Stomach smooth muscle (tissue), 2 donors: Measurements from ENCODE around the gene DCC.

Experiments
- H3K27ac ChIP-seq: one replicate; pipeline ENCODE4 v1.7.0; 2013; ENCODE audit warnings: mild to moderate bottlenecking, low read length, inconsistent platforms
- H3K27me3 ChIP-seq, 2 donors: one replicate each; pipeline ENCODE4 v1.7.0; 2013; ENCODE audit warnings: low read length in 2 of 2; ENCODE audit not compliant: insufficient read depth in 2 of 2, control insufficient read depth in 1 of 2
- H3K36me3 ChIP-seq, 2 donors: one replicate each; pipeline ENCODE4 v1.7.0; 2013; ENCODE audit warnings: low read length in 2 of 2; ENCODE audit not compliant: control insufficient read depth in 2 of 2, insufficient read depth in 2 of 2
- H3K4me1 ChIP-seq: one replicate; pipeline ENCODE4 v1.7.0; 2013; ENCODE audit warnings: low read length; ENCODE audit not compliant: control insufficient read depth, insufficient read depth
- H3K4me3 ChIP-seq, 2 donors: one replicate each; pipeline ENCODE4 v1.7.0; 2013; ENCODE audit warnings: low read length in 2 of 2
- H3K9ac ChIP-seq, 2 donors: one replicate each; pipeline ENCODE4 v1.7.0; 2013; ENCODE audit warnings: low read length in 2 of 2, mild to moderate bottlenecking in 1 of 2
- H3K9me3 ChIP-seq, 2 donors: one replicate each; pipeline ENCODE4 v1.7.0; 2013; ENCODE audit warnings: low read length in 2 of 2; ENCODE audit not compliant: control insufficient read depth in 2 of 2
- donor health status: healthy.
- donor health status: Pancreatic carcinoma.

Gene DCC

DNA sequence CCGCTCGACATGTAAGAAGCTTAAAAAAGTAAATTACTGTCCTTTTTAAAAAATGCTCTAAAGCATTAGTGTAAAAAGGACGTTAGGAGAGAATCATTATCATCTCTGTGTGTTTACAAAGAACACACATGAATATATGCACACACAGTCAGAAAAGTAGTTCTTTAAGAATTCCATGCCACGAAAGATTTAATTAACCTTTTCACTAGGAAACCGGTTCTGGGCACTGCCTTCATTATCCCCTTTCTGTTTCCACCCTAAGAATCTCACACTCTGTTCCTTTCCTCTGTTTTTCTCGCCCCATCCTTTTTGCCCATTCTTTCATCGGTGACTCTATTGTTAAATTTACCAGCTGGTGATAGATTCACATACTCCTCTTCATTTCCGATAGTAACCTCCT, 338.6 kb downstream of the DCC start:
- no peak overlapping the region for H3K4me3 ChIP-seq
- H3K4me1 ChIP-seq: no peaks in the 10 kb centered on the region
- H3K9ac ChIP-seq: no peak overlapping the region
- no peak overlapping the region for H3K27ac ChIP-seq
- H3K36me3 ChIP-seq: no peaks in the 10 kb centered on the region
- no peaks in the 10 kb centered on the region for H3K9me3 ChIP-seq
- H3K27me3 ChIP-seq: no peaks in the 10 kb centered on the region

DNA sequence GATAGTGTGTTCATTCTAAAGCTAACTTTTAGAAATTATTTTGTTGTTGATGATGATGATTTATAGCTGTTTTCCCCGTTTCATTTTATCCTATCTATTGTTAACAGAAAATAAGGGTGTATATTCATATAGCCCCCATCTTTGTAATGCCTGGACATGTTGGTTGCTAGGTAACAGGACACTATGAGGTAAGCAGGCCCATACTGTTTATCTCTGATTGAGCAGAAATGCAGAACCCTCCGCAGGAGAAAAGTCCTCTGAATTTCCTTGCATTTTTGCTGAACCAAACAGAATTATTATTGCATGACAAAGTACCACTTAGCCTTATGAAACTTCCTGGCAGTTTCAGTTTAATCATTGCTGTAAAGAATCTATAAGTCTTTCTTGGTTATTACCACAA, 339.4 kb downstream of the DCC start:
- no peaks in the 10 kb centered on the region for H3K36me3 ChIP-seq
- no peak overlapping the region for H3K4me3 ChIP-seq
- H3K4me1 ChIP-seq: no peaks in the 10 kb centered on the region
- H3K9ac ChIP-seq: no peak overlapping the region
- H3K27me3 ChIP-seq: no peaks in the 10 kb centered on the region
- no peaks in the 10 kb centered on the region for H3K9me3 ChIP-seq
- H3K27ac ChIP-seq: no peak overlapping the region

DNA sequence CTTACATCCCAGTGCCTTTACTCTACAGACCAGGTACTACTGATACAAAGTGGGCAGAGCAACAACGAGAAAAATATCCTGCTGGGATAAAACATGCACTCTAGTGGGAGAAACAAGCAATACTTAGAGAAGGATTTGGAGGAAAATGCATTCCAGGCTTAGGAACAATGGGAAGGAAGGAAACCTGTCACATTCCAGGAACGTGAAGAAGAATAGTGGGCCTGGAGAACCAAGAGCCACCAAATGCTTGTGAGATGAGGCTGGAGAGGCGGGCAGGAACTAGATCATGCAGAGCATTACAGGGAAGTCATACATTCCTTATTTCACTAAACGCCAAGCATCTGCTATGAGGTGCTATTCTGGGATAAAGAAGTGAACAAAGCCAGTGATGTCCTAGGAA, 342.3 kb downstream of the DCC start:
- no peaks in the 10 kb centered on the region for H3K4me1 ChIP-seq
- H3K4me3 ChIP-seq: no peak overlapping the region
- no peaks in the 10 kb centered on the region for H3K27me3 ChIP-seq
- no peak overlapping the region for H3K9ac ChIP-seq
- H3K27ac ChIP-seq: no peak overlapping the region
- H3K36me3 ChIP-seq: no peaks in the 10 kb centered on the region
- H3K9me3 ChIP-seq: no peaks in the 10 kb centered on the region

DNA sequence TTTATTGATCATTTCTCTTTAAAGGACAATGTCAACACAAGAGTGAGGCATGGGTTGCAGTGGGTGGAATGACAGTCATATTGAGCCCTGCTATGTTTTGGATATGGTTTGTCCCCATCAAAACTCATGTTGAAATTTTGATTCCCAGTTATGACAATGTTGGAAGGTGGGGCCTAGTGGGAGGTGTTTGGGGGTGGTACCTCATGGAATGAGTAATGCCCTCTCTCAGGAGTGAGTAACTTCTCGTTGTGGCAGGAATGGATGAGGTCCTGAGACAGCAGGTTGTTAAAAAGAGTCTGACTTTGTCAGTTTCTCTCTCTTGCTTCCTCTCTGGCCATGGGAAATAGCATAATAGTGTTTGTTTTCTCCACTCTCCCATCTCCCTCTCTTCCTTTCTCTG, 345.3 kb downstream of the DCC start:
- Histone ChIP-seq H3K4me1 (no peaks in the 10 kb centered on the region), H3K27ac (no peak overlapping the region), H3K9me3 (no peaks in the 10 kb centered on the region), H3K4me3 (no peak overlapping the region), H3K9ac (no peak overlapping the region), H3K27me3 (no peaks in the 10 kb centered on the region), H3K36me3 (no peaks in the 10 kb centered on the region)

DNA sequence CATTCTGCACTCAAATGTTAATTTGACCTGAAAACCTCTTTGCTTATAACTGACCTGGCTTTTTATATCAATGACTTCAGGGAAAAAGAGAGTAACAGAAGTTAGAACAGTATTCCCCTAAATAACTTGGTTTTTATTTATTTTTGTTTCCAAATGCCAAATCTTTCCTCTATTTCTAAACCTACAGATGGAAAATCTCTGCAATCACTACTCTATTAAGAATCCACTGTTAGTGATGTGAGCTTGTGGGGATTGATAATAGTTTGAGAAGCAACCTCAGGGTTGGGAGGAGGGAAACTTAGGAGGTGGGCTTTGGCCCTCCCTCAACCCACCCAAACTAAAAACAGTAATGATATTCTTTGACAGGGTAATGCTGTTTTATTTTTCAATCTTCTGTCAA, 351.8 kb downstream of the DCC start:
- H3K27ac ChIP-seq: no peak overlapping the region
- H3K27me3 ChIP-seq: no peaks in the 10 kb centered on the region
- H3K4me3 ChIP-seq: no peak overlapping the region
- no peaks in the 10 kb centered on the region for H3K4me1 ChIP-seq
- no peak overlapping the region for H3K9ac ChIP-seq
- H3K36me3 ChIP-seq: no peaks in the 10 kb centered on the region
- no peaks in the 10 kb centered on the region for H3K9me3 ChIP-seq

DNA sequence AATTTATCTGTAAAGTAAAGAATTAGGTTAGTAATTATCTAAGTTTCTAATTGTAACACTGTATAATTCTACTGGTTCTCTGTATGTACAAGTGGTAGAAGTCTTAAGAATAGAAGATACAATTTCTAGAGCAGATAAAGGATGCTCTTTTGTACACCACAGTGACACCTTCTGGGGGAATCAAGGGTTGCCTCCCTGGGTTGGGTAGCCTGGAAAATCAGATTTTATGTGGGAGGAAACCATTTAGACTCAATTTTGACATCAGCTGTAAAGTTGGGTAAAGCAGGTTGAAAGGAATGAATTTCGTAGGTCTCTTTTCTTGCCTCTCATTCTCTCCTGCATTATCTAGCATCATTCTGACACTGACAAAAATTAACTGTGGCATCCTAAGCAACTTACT, 354.8 kb downstream of the DCC start:
- Histone ChIP-seq H3K9ac (no peak overlapping the region), H3K4me3 (no peak overlapping the region), H3K9me3 (no peaks in the 10 kb centered on the region), H3K27me3 (no peaks in the 10 kb centered on the region), H3K27ac (no peak overlapping the region), H3K36me3 (no peaks in the 10 kb centered on the region), H3K4me1 (no peaks in the 10 kb centered on the region)

DNA sequence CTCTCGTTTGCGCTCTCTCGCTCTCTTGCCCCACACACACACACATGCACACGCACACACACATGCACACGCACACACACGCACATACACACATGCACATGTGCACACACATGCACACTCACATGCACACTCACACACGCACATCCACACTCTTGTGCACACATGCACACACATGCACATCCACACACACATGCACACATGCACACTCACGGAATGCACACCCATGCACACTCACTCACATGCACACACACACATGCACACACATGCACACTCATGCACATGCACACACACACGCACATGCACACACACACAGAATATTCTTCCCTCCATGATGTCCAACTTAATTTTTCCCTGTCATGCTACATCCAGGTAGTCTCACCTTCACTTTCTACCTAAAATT, 360.1 kb downstream of the DCC start:
- H3K36me3 ChIP-seq: no peaks in the 10 kb centered on the region
- H3K9me3 ChIP-seq: no peaks in the 10 kb centered on the region
- no peak overlapping the region for H3K27ac ChIP-seq
- H3K9ac ChIP-seq: no peak overlapping the region
- no peak overlapping the region for H3K4me3 ChIP-seq
- no peaks in the 10 kb centered on the region for H3K4me1 ChIP-seq
- peaks cover 0 to 2% of the 10 kb centered on the region in 2 donors for H3K27me3 ChIP-seq

DNA sequence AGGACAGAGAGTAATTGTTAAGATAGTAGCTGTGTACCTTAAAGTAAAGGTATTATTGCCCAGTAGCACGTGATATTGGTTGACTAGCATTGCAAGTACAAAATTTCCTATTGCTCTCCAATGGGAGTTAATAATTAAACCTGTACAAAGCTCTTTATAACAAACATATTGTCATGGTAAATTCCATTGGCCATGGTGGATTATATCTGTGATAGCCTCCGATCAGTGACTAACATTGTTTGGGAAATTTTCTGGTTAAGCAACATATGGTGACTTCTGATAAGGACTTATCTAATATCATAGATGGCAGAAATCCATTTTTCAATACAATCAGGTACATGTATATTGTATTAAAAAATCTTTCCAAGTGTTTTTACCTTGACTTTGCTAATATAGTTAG, 360.8 kb downstream of the DCC start:
- Histone ChIP-seq H3K4me1 (no peaks in the 10 kb centered on the region), H3K36me3 (no peaks in the 10 kb centered on the region), H3K27me3 (peaks cover 0 to 2% of the 10 kb centered on the region in 2 donors), H3K4me3 (no peak overlapping the region), H3K9ac (no peak overlapping the region), H3K27ac (no peak overlapping the region), H3K9me3 (no peaks in the 10 kb centered on the region)

DNA sequence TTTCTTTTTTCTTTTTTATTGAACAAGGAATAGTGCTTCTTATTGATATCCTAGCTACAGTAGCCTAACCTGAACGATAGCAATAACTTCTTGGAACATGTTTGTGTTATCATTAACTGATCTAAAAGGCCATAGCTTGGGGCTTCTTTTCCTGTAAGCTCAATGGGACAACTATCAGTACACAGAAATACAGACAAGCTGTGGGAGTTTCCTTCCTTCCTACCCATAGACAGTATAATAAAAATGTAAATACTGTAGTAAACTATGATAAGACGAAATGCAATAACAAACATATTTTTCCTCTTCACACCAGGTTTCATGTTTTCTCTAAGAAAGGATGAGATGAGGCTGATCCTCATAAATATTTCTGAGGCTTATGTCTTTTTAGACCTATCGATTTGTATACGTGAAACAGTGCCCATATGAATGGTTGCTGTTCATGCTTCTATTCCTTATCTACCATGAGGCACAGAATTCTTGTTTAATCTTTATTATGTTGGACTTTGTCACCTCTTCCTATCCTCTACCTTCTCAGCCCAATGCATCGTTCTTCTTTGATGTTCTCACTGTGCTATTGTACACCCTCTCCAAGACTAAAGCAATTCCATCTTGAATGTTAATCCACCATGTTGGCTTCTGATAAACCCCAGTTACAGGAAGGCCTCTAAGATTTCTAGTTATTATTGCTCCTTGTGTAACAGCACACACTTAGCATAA, 361.4 kb downstream of the DCC start:
- no peak overlapping the region for H3K4me3 ChIP-seq
- H3K27me3 ChIP-seq: peaks cover 0 to 2% of the 10 kb centered on the region in 2 donors
- no peak overlapping the region for H3K27ac ChIP-seq
- H3K4me1 ChIP-seq: no peaks in the 10 kb centered on the region
- H3K9me3 ChIP-seq: no peaks in the 10 kb centered on the region
- no peaks in the 10 kb centered on the region for H3K36me3 ChIP-seq
- H3K9ac ChIP-seq: no peak overlapping the region

DNA sequence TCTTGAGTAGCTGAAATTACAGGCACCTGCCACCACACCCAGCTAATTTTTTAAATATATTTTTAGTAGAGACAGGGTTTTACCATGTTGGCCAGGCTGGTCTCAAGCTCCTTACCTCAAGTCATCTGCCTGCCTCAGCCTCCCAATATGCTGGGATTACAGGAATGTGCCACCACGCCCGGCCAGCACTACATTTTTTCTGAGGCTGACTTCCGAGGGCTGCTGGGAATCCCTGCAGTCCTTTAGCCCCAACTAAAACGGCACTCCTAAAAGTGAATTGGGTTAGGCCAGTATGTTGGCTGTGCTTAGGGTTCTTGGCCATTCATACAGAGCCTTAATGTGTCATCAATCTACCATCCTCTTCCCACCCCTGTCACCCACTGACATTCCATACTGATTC, 375.4 kb downstream of the DCC start:
- H3K4me1 ChIP-seq: no peaks in the 10 kb centered on the region
- H3K9ac ChIP-seq: no peak overlapping the region
- no peak overlapping the region for H3K4me3 ChIP-seq
- H3K27ac ChIP-seq: no peak overlapping the region
- H3K36me3 ChIP-seq: no peaks in the 10 kb centered on the region
- no peaks in the 10 kb centered on the region for H3K9me3 ChIP-seq
- no peaks in the 10 kb centered on the region for H3K27me3 ChIP-seq

DNA sequence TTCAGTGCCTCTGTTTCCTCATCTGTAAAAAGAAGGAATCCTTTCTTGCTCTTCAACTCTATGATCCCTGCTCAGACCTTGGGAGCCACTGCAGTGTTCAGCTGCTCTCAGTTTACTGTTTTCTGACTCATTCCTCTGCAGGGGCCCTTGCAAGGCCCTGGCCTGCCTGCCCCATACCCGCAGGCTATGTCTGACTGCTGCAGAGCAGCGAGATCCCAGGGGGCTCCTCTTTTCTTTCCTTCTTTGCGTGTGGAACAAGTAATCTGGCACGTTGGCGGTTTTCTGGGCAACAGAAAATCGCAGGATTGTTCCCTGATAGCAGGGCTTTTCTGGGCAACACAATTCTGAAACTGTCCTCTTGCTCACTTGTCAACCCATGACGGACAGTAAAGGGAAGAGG, 376.0 kb downstream of the DCC start:
- Histone ChIP-seq H3K27me3 (no peaks in the 10 kb centered on the region), H3K27ac (no peak overlapping the region), H3K4me1 (no peaks in the 10 kb centered on the region), H3K4me3 (no peak overlapping the region), H3K9me3 (no peaks in the 10 kb centered on the region), H3K9ac (no peak overlapping the region), H3K36me3 (no peaks in the 10 kb centered on the region)
